ENCODE results near the gene SNRPD2. TPM values are rescaled to one million over a fixed set of nuclear protein-coding genes. Genes with fewer than 3 reads are reported as not detected.

Gene SNRPD2
- total and polyA plus RNA-seq, 8 donors: 276 to 392 (median 334) TPM

DNA sequence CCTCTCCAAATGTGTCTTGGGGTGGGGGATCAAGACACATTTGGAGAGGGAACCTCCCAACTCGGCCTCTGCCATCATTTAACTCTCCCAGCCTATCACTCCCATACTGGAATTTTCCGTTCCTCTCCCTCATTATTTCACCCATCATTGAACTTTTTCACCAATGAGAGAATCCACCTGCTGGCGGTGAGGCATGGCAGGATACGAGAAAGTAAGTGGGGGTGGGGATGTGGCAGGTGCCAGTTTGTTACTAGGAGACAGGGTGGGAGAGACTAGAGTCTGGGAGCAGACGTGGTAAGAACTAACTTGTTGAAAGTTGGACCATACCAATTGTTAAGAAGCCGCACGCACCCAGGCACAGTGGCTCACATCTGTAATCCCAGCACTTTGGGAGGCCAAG, 16.8 kb downstream of the SNRPD2 start:
- ATAC-seq (no peak), DNase-seq (no peak)
- peaks cover 26 to 95% of the 10 kb centered on the region in 2 donors for H3K27me3 ChIP-seq
- H3K27ac ChIP-seq: no peak overlapping the region
- TF ChIP-seq CTCF (IDR thresholded peaks at IDR 0.05): no peak
- H3K36me3 ChIP-seq: no peaks in the 10 kb centered on the region
- intact Hi-C loops (cut with DNase I): no loop called here
- no peaks in the 10 kb centered on the region for H3K9me3 ChIP-seq
- H3K4me3 ChIP-seq: no peak overlapping the region
- H3K4me1 ChIP-seq: peaks cover 8 to 33% of the 10 kb centered on the region in 2 donors

DNA sequence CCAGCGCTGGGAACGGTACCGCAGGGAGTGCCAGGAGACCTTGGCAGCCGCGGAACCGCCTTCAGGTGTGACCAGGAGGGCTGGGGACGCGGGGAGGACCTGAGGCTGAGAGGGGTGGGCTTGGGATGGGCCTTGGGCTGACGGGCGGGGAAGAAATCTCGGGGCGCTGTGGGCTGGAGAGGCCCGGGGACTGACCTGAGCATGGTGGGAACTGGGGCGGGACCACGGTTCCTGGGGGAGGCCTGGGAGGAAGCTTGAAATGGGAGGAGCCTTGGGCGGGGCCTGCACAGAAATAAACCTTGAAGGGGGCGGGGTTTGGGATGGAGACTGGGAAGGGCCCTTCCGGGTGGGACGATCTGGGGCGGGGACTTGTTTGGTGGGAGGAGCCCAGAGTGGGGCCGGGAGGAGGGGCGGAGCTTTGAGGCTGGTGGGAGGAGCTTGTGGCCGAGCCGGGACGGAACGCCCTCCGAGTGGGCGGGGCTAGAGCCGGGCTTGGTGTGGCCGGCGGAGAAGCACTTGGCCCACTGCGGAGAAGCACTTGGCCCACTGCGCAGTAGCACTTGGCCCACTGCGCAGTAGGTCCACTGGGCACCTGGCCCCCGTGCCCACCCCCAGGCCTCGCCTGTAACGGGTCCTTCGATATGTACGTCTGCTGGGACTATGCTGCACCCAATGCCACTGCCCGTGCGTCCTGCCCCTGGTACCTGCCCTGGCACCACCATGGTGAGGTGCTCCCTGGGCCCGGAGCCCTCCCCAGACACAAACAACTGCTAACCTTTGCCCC, 20.9 kb downstream of the SNRPD2 start:
- peak; percentile 85 for ATAC-seq
- H3K4me3 ChIP-seq: no peak overlapping the region
- intact Hi-C loops (cut with DNase I): no loop called here
- peaks cover 13 to 32% of the 10 kb centered on the region in 2 donors for H3K4me1 ChIP-seq
- DNase-seq: peak in 3 of 4 donors; percentile 64 to 94 (median 86)
- H3K27me3 ChIP-seq: peaks cover 20 to 96% of the 10 kb centered on the region in 2 donors
- no peaks in the 10 kb centered on the region for H3K9me3 ChIP-seq
- TF ChIP-seq CTCF (IDR thresholded peaks at IDR 0.05): no peak
- H3K27ac ChIP-seq: no peak overlapping the region
- no peaks in the 10 kb centered on the region for H3K36me3 ChIP-seq

DNA sequence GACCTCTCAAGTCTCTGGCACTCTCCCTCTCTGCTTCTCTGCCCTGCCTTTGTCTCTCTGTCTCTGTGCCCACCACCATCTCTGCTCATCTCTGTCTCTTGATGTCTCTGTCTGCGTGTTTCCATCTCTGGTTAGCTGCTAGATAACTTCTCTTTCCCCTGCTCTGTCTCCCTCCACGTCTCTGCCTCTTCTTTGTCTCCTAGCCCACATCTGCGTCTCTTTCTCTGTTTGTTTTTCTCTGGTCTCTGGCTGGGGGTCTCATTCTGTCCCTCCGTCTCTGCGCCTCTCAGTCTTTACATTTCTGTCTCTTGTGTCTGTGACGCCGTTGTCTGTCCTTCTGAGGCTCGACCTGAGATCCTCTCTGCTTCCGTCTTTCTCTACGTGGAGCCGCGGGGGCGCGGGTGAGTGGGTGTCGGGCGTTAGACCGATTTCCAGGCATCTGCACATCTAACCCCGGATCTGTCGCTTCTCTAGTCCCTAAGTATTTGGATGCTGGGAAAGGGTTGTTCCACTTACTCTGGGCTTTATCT, 23.3 kb downstream of the SNRPD2 start:
- DNase-seq (peak in 1 of 4 donors; percentile 82), ATAC-seq (no peak)
- TF ChIP-seq CTCF (IDR thresholded peaks at IDR 0.05): no peak
- intact Hi-C loops (cut with DNase I): no loop called here
- peaks cover 13 to 28% of the 10 kb centered on the region in 2 donors for H3K4me1 ChIP-seq
- H3K4me3 ChIP-seq: peak overlapping the region; percentile 20 to 42
- H3K36me3 ChIP-seq: no peaks in the 10 kb centered on the region
- no peak overlapping the region for H3K27ac ChIP-seq
- no peaks in the 10 kb centered on the region for H3K9me3 ChIP-seq
- peaks cover 20 to 87% of the 10 kb centered on the region in 2 donors for H3K27me3 ChIP-seq

- DNase-seq: peak in 2 of 4 donors; percentile 65 to 89
- no peaks in the 10 kb centered on the region for H3K36me3 ChIP-seq
- H3K27me3 ChIP-seq: peaks cover 20 to 88% of the 10 kb centered on the region in 2 donors
- no peak within 1 kb of the TSS for H3K27ac ChIP-seq
- peak; percentile 58 for ATAC-seq
- no peak for TF ChIP-seq CTCF (IDR thresholded peaks at IDR 0.05)
- intact Hi-C loops (cut with DNase I): no loop called here
- H3K9me3 ChIP-seq: no peaks in the 10 kb centered on the region
- H3K4me3 ChIP-seq: peak within 1 kb of the TSS; percentile 20 to 42
- peaks cover 13 to 28% of the 10 kb centered on the region in 2 donors for H3K4me1 ChIP-seq
These were observed 24.0 kb downstream of the SNRPD2 start, which contains the start of gene GIPR for GRCh38 chr19:45667620-45668341. TSS of gene GIPR (plus strand) at chr19:45668221. CDS start at chr19:45669521, 1,300 bp downstream.

GRCh38 chr19:45664575-45664974, 27.2 kb downstream of the SNRPD2 start:
- ATAC-seq: no peak
- no peak overlapping the region for H3K4me3 ChIP-seq
- peaks cover 8 to 76% of the 10 kb centered on the region in 2 donors for H3K27me3 ChIP-seq
- no peaks in the 10 kb centered on the region for H3K36me3 ChIP-seq
- no peak overlapping the region for H3K27ac ChIP-seq
- intact Hi-C loops (cut with DNase I): no loop called here
- TF ChIP-seq CTCF (IDR thresholded peaks at IDR 0.05): no peak
- no peak for DNase-seq
- peaks cover 13 to 20% of the 10 kb centered on the region in 2 donors for H3K4me1 ChIP-seq
- no peaks in the 10 kb centered on the region for H3K9me3 ChIP-seq

Measured in left lung (tissue), 10 donors.